HEK293 (cell line): ENCODE results near the gene KIAA1614.

Experiments used
- CTCF ChIA-PET: fragments of 350-600 bp; formaldehyde crosslinking; extraction: SDS; loops from one replicate; lab custom pipeline; 2021; ENCODE audit warnings: antibody characterized with exemption; lab: Yijun Ruan, JAX
- POLR2A ChIA-PET: fragments of 300-600 bp; formaldehyde crosslinking; extraction: SDS; loops from one replicate; lab custom pipeline; 2020; ENCODE audit warnings: antibody characterized with exemption, inconsistent platforms; lab: Yijun Ruan, JAX
- H3K27ac ChIP-seq: fragments of 200-500 bp; sonication (Bioruptor generic); 2 replicates; pipeline ENCODE4 v1.5.1; 2014; ENCODE audit warnings: low read depth, low read length, control low read depth, inconsistent platforms; ENCODE audit errors: extremely low read depth
- H3K36me3 ChIP-seq, 2 experiments: fragments of 200-500 bp in 1 of 2; sonication (Bioruptor generic) in 1 of 2; 1 replicate in 1 of 2; 2 replicates in 1 of 2; pipeline ENCODE4 v1.5.1; 2014 to 2017; ENCODE audit warnings: inconsistent platforms in 2 of 2, low read length in 2 of 2; ENCODE audit not compliant: control insufficient read depth in 2 of 2, insufficient read depth in 1 of 2
- H3K4me1 ChIP-seq: fragments of 200-500 bp; sonication (Bioruptor generic); 2 replicates; pipeline ENCODE4 v1.5.1; 2014; ENCODE audit warnings: mild to moderate bottlenecking, low read length, inconsistent platforms; ENCODE audit not compliant: control insufficient read depth, insufficient read depth
- H3K4me3 ChIP-seq: 2 replicates; pipeline ENCODE4 v1.5.1; 2011; ENCODE audit warnings: low read depth, mild to moderate bottlenecking, control low read depth, low read length, moderate library complexity
- H3K9me3 ChIP-seq: fragments of 200-500 bp; sonication (Bioruptor generic); 2 replicates; pipeline ENCODE4 v1.5.1; 2014; ENCODE audit warnings: low read depth, low read length, inconsistent platforms; ENCODE audit not compliant: control insufficient read depth, insufficient read depth
- ATF2 ChIP-seq: fragments of 450-650 bp; formaldehyde crosslinking; IDR thresholded peaks from 2 replicates; pipeline ENCODE4 v1.5.1; 2016; ENCODE audit warnings: missing biosample characterization, missing genetic modification characterization, low read depth
- HIC1 ChIP-seq: fragments of 450-650 bp; formaldehyde crosslinking; IDR thresholded peaks from 2 replicates; pipeline ENCODE4 v1.5.1; 2016; ENCODE audit warnings: missing biosample characterization, missing genetic modification characterization
- PRDM10 ChIP-seq: fragments of 450-650 bp; formaldehyde crosslinking; IDR thresholded peaks from 2 replicates; pipeline ENCODE4 v1.5.1; 2016; ENCODE audit warnings: missing biosample characterization, missing genetic modification characterization
- SALL2 ChIP-seq: fragments of 450-650 bp; formaldehyde crosslinking; IDR thresholded peaks from 2 replicates; pipeline ENCODE4 v1.5.0; 2017; ENCODE audit warnings: missing biosample characterization, mild to moderate bottlenecking, missing genetic modification characterization, borderline replicate concordance
- SP2 ChIP-seq: fragments of 450-650 bp; formaldehyde crosslinking; IDR thresholded peaks from 2 replicates; pipeline ENCODE4 v1.5.1; 2016; ENCODE audit warnings: missing biosample characterization, missing genetic modification characterization
- SP7 ChIP-seq: fragments of 450-650 bp; formaldehyde crosslinking; IDR thresholded peaks from 2 replicates; pipeline ENCODE4 v1.5.1; 2016; ENCODE audit warnings: missing biosample characterization, missing genetic modification characterization
- ZBTB17 ChIP-seq: fragments of 450-650 bp; formaldehyde crosslinking; IDR thresholded peaks from 2 replicates; pipeline ENCODE4 v1.5.1; 2016; ENCODE audit warnings: missing biosample characterization, missing genetic modification characterization
- ZIC2 ChIP-seq: fragments of 450-650 bp; formaldehyde crosslinking; IDR thresholded peaks from 2 replicates; pipeline ENCODE4 v1.5.1; 2016; ENCODE audit warnings: missing biosample characterization, missing genetic modification characterization
- ZNF112 ChIP-seq: fragments of 450-650 bp; formaldehyde crosslinking; IDR thresholded peaks from 2 replicates; pipeline ENCODE4 v1.5.0; 2017; ENCODE audit warnings: missing biosample characterization, missing genetic modification characterization
- ZNF133 ChIP-seq: fragments of 450-650 bp; formaldehyde crosslinking; IDR thresholded peaks from 2 replicates; pipeline ENCODE4 v1.5.1; 2016; ENCODE audit warnings: missing biosample characterization, missing genetic modification characterization
- ZNF174 ChIP-seq: fragments of 450-650 bp; formaldehyde crosslinking; IDR thresholded peaks from 2 replicates; pipeline ENCODE4 v1.5.0; 2017; ENCODE audit warnings: missing biosample characterization, mild to moderate bottlenecking, missing genetic modification characterization
- ZNF2 ChIP-seq: fragments of 450-650 bp; formaldehyde crosslinking; IDR thresholded peaks from 2 replicates; pipeline ENCODE4 v1.5.1; 2016; ENCODE audit warnings: missing biosample characterization, missing genetic modification characterization
- ZNF324 ChIP-seq: fragments of 450-650 bp; formaldehyde crosslinking; IDR thresholded peaks from 2 replicates; pipeline ENCODE4 v1.5.1; 2016; ENCODE audit warnings: missing biosample characterization, missing genetic modification characterization
- ZNF354C ChIP-seq: fragments of 450-650 bp; formaldehyde crosslinking; IDR thresholded peaks from 2 replicates; pipeline ENCODE4 v1.5.1; 2016; ENCODE audit warnings: missing biosample characterization, missing genetic modification characterization, low read depth, borderline replicate concordance
- ZNF521 ChIP-seq: fragments of 450-650 bp; formaldehyde crosslinking; IDR thresholded peaks from 2 replicates; pipeline ENCODE4 v1.5.1; 2017; ENCODE audit warnings: missing biosample characterization, mild to moderate bottlenecking, missing genetic modification characterization
- ZNF664 ChIP-seq: fragments of 450-650 bp; formaldehyde crosslinking; IDR thresholded peaks from 2 replicates; pipeline ENCODE4 v1.5.1; 2016; ENCODE audit warnings: missing biosample characterization, missing genetic modification characterization
- ZNF76 ChIP-seq: fragments of 450-650 bp; formaldehyde crosslinking; IDR thresholded peaks from 2 replicates; pipeline ENCODE4; 2016; ENCODE audit warnings: low read depth, missing biosample characterization, missing genetic modification characterization, borderline replicate concordance
- ZNF830 ChIP-seq: fragments of 450-650 bp; IDR thresholded peaks from 2 replicates; pipeline ENCODE4 v1.5.0; 2018; ENCODE audit warnings: missing biosample characterization, missing genetic modification characterization, low read depth, mild to moderate bottlenecking, moderate library complexity
- TF ChIP-seq, protein P1 (sequence below): fragments of 450-650 bp; formaldehyde crosslinking; IDR thresholded peaks from 2 replicates; pipeline ENCODE4 v1.5.1; 2016; ENCODE audit warnings: missing biosample characterization, missing genetic modification characterization, low read depth

The KIAA1614 gene

DNA sequence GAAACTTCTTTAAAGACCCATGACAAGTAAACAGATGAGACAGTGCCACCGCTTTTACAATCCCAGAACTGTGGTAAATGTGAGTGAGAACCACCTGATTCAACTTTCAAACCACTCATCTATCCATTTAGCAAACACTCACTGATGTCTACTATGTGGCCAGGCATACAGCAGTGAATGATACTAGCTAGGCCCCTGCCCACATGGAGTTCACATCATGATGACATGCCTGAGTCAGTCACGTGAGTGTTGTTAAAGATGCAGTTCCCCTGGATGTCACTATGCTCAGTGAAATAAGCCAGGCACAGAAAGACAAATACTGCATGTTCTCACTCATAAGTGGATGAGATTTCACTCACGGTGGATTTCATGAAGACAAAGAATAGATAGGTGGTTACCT, 81.6 kb downstream of the KIAA1614 start:
- Histone ChIP-seq H3K27ac (no peak overlapping the region), H3K36me3 (peaks cover under 1 to 42% of the 10 kb centered on the region in 2 experiments; a peak in 2 of 3 replicates), H3K4me1 (no peaks in the 10 kb centered on the region), H3K9me3 (no peaks in the 10 kb centered on the region), H3K4me3 (no peak overlapping the region)
- ChIA-PET POLR2A (no interaction called here), CTCF (no interaction called here)
- no peak for TF ChIP-seq ZNF354C (tag by site-specific recombination)
- TF ChIP-seq ZNF76 (tag by site-specific recombination), result no peak
- no peak for TF ChIP-seq ZNF324 (tag by site-specific recombination)
- TF ChIP-seq ZNF2 (tag by site-specific recombination), result peak; percentile 77
- no peak for TF ChIP-seq ZNF664 (tag by site-specific recombination)
- no peak for TF ChIP-seq ZIC2
- TF ChIP-seq ZNF112 (tag by site-specific recombination), result no peak
- no peak for TF ChIP-seq PRDM10 (tag by site-specific recombination)
- TF ChIP-seq SP2 (tag by site-specific recombination), result no peak
- TF ChIP-seq SALL2 (tag by site-specific recombination), result no peak
- no peak for TF ChIP-seq ZNF174 (tag by site-specific recombination)
- 0 out of 2 replicates have a peak, but pooled peaks have one; percentile 13 for TF ChIP-seq SP7 (tag by site-specific recombination)
- TF ChIP-seq, protein P1, sequence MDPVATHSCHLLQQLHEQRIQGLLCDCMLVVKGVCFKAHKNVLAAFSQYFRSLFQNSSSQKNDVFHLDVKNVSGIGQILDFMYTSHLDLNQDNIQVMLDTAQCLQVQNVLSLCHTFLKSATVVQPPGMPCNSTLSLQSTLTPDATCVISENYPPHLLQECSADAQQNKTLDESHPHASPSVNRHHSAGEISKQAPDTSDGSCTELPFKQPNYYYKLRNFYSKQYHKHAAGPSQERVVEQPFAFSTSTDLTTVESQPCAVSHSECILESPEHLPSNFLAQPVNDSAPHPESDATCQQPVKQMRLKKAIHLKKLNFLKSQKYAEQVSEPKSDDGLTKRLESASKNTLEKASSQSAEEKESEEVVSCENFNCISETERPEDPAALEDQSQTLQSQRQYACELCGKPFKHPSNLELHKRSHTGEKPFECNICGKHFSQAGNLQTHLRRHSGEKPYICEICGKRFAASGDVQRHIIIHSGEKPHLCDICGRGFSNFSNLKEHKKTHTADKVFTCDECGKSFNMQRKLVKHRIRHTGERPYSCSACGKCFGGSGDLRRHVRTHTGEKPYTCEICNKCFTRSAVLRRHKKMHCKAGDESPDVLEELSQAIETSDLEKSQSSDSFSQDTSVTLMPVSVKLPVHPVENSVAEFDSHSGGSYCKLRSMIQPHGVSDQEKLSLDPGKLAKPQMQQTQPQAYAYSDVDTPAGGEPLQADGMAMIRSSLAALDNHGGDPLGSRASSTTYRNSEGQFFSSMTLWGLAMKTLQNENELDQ (tag by site-specific recombination), result no peak
- no peak for TF ChIP-seq HIC1 (tag by site-specific recombination)
- no peak for TF ChIP-seq ZNF133 (tag by site-specific recombination)
- TF ChIP-seq ZNF521 (tag by site-specific recombination), result no peak
- TF ChIP-seq ZBTB17, result peak; percentile 48; the same call in 1 of the 2 replicates
- no peak for TF ChIP-seq ATF2 (tag by site-specific recombination)
- no peak for TF ChIP-seq ZNF830 (tag by site-specific recombination)
